Smooth muscle cell of the umbilical artery (primary cell): ENCODE measurements around the gene NUP210L. TPM values are rescaled to one million over a fixed set of nuclear protein-coding genes. Genes with fewer than 3 reads are reported as not detected.

Experiments
- total RNA-seq: library from RNA; depleted of rRNA; stranded (reverse); fragments of >200 nt; gene quantifications from 2 replicates; pipeline ENCODE4 v1.2.3, GENCODE V29; 2014

The NUP210L gene
- total RNA-seq: under 0.01 and 0.05 TPM in 2 replicates

DNA sequence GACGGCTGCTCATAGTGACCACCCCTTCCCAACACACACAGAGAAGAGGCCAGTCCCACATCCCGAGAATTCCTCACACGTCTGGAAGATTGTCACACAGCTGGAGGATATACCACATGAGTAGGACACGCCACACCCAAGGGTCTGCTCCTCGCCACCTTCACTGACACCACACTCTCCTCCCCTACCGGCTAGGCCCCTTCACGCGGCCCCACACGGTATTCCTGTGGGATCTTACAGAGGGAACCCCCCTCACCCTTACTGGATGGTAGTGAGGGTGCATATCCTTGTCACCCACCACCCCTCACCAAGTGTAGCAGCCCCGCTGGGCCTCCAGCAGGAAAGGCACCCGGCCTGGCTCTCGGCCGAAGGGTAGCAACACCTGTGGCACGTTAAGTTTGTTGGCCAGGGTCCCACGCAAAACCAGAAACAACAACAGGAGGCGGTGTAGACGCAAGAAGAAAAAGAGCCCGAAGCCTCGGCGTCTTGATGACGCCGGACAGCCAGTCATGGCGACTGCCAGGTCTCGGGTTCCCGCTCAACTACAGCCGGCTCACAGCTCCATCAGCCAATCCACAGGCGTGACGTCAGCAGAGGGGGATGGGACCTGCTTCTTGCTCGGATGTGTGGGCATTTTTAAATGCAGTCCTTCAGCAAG lies at the start of gene NUP210L:
Gene NUP210L (minus strand): TSS at position 540 of the 658 bp plus-strand sequence.

GRCh38 chr1:154191990-154192461 lies 37.2 kb upstream of the NUP210L start, which contains the start of gene TPM3:
Gene TPM3 (minus strand): TSS chr1:154192100. CDS start chr1:154192018, 82 bp downstream.

DNA sequence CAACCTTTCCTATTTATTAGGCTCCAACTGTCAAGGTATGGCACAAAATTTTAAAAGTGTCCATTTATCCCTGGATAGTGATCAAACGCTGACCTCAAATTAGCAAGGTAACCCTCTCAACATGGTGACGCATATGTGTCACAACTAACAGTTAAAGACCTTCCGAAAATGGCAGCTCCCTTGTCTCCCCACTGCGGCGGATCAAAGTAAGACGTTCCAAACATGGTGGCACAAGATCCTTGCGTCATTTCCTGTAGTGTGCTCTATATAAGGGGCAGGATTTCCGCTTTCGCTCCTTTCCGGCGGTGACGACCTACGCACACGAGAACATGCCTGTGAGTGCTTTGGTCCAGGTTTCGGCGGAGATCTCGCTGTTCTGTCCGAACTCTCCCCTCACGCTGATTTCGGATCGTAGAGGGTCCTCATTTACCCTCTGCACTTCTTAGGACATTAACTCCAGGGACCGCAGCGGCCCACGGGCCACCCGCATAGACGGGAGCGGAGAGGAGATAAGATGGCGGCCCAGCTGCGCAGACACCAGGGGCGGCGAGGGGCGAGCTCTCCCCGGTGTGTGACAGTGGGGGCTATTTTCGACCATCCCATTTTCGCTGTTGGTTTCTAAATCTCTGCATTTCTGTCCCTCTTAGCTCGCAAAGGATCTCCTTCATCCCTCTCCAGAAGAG lies 164.3 kb downstream of the NUP210L start, which contains the start of gene RPS27:
Gene RPS27 (plus strand): TSS at position 295 of the 683 bp plus-strand sequence. CDS start 35 bp downstream, at position 330.

DNA sequence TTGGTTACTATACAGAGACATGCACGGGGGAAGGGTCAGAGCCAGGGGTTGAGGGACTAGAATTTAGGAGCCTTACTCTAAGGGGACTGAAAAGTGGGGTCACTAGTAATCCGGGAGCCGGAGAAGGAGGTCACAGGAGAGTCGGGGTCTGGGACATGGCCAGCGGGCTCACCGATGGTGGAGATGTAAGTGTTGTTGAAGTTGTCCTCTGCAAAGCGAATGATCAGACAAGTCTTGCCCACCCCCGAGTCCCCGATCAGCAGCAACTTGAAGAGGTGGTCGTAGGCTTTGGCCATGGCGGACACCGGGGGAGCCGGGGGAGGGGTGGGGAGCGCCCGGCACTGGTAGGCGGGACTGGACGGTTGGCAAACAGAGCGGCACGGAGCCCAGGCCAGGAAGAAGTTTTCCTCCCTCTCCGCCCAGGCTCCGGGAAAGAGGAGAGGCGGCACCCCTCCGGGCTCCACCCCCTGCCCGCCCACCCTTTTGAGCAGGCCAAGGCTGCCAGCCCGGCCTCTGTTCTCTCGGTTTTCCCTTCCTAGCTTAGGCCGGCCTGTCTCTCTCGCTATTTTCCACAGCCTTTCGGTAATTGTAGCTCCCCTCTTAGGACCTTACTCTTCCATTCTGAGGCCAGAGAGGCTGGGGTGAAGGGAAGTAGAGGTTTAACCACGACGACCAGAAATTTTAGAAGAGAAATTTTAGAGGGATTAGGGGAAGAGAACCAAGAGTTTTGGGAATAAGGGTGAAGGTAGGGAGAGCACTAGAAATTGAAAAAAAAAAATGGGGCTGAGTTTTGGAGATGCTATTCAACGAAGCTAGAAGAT lies 168.7 kb downstream of the NUP210L start, which contains the start of gene RAB13:
Gene RAB13 (minus strand): TSS at position 399 of the 821 bp plus-strand sequence. CDS start 103 bp downstream, at position 296.

DNA sequence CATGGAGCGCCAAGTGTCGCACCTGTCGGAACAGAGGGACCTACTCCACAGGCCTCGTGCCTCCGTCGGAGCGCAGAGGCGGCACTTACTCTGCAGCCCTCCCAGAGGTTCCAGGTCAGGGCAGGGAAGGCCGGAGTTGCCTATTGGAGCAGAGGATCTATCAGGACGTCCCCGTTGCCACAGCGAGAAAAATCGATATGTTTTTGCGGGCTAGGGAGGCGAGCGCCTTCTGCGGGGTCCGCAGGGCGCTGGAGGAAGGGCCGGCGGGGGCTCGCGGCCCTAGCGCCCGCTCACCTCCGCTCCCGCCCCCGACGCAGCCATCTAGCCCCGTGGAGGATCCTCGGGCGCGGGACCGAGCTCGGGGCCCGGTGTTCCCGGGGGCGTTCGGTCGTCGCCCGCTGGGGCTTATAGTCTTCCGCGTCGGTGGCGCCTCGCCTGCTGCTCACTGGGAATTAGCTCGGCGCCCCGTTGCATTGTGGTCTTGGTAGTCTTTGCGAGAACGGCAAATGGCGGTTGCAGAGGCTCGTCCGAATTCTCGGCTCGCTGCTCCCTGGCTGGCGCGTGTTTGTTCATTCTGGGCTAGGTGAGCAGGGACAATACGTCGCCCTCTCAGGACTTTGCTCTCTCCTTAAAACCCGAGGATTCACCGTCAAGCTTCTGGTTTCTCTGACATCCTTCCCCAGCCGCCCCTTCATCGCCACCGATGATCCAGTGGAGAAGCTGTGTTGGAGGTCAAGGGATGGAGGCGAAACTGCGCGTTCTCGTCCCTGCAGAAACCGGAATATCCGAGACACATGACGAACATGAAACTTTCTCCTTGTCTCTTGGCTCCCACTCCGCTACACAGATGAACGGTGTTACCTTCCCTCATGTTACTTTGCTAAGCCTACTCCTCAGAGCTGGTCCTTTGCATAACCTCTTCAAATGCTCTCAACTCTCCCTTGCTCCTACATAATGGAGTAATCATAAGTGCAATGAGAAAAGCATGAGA lies 177.3 kb downstream of the NUP210L start, which contains the start of gene JTB:
Gene JTB (minus strand): TSS at position 425 of the 991 bp plus-strand sequence. CDS start 422 bp downstream, at position 3.

DNA sequence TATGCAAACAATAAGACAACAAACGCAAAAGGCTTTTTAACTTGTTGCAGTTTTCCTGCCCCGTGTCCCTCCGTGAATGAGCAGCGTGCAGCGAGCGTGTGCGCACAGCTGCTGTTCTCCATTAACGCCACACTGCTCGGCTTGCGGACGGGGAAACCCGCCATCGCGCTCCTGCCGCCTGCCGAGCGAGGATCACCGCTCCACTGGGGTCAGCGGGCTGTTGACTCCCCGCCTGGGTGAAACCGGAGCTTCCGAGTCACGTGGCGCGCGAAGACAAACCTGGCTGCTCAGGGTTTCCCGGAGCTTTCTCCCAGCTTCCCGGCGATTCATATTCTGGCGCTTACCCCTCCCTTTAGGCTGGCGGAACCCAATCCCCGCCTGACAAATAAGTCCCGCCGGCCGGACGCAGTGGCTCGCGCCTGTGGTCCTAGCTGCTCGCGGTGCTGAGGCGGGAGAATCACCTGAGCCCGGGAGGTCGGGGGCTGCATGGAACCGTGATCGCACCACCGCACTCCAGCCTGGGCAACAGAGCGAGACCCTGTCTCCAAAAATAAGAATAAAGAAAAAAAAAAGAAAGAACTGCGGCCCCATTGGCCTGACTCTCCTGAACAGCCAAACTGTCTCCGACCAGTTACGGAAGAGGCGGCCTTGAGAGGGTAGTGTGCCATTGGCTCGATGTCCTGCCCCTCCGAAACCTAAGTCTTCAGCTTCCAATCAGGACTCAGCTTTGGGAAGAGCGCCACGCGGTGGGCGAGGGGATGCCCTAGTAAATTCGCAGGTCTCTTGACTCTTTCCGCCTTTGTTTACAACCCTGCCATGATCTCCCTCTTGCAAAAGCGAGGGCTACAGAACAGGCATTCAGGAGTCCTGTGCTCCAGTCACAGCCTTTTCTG lies 187.5 kb downstream of the NUP210L start, which contains the start of gene CREB3L4:
Gene CREB3L4 (plus strand): TSS at position 796 of the 893 bp plus-strand sequence. CDS start 624 bp downstream, outside the sequence.

DNA sequence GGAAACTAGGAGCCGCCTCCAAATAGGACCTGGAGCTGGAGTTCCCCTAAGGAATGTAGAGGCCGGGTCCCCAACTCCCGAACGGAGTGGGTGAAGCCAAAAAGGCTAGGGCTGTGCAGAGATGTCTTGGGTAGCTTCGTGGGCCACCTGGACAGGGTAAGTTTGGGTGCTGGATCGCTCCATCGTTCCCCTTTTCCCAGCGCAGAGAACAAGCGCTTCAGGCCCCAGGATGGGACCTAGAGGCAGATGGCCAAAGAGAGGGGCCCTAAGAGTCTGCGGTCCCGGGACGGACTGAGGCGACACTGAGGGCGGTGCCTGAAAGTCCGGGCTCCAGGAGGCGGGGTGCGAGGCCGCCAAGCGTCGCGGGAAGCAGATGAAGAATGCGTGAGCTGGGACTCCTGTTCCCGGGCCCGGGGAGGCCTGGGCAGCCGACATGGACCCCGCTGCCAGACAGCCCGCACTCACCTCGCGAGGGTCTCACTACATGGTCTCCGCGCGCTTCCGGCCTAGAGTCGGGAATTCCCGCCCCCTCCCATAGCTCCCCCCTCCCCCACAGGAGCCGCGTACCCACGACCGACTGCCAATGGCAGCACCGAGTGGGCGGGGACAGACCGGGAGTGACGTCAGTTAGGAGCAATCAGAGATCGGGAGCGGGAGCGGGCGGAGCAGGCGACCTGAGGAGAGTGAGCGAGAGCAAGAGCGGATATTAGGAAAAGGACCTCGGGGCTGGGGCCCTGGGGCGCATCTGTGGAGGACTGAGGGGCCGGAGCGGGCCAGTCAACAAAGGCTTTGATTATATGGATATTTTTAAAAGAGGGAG lies 191.6 kb downstream of the NUP210L start, which contains the start of gene SLC39A1:
Gene SLC39A1 (minus strand): TSS at position 508 of the 820 bp plus-strand sequence. CDS start 822 bp downstream, outside the sequence.

DNA sequence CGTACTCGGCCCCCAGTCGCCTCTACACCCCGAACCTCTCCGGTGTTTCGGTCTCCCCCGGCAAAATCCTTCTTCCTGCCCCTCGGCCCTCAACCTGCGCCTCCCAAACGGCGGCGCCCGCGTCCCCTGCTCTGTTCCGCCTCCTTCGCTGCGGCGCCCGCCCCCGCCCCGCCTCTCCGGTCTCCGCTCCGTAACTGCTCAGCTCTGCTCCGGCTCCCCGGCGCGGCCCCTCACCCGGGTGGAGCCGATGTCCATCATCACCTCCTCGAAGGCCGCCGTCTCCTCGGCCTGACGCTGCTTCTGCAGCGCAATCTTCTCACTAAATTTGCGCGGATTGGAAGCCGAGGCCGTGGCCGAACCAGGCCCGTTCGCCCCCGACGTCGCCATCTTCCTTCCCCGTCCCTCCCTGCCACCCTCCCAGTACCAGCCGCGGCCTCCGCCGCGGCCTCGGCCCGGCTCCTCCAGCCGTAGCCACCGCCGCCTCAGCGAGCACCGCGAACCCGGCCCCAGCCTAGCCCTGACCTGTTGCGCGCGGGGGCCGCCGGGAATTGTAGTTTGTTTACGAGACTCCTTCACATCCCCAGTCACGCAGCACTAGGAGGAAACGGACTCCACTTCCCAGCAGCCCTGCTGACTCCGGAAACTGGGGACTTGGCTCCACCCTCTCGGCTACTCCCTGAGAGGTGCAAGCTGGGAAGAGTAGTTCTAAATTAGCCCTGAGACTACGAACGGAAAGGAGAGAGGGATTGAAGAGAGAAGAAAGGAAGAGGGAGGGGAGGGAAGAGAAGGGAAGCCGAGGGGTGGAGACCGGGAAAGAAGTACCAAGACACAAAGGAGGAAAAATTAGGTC lies 196.5 kb downstream of the NUP210L start, which contains the start of gene CRTC2:
Gene CRTC2 (minus strand): TSS at position 502 of the 850 bp plus-strand sequence. CDS start 115 bp downstream, at position 387.

GRCh38 chr1:153946622-153947241 lies 208.1 kb downstream of the NUP210L start, which contains the start of gene DENND4B:
Gene DENND4B (minus strand): TSS chr1:153946718. CDS start chr1:153944374, 2,344 bp downstream.

Other genes with a start within 250 kb of the NUP210L start
- 3.6 and 8.0 TPM in 2 replicates for gene GATAD2B, start 232.1 kb downstream of the NUP210L start, total RNA-seq
- 24.3 and 37.8 TPM in 2 replicates for gene DENND4B, start 208.4 kb downstream of the NUP210L start, total RNA-seq
- gene CRTC2, start 196.5 kb downstream of the NUP210L start, total RNA-seq: 3.9 and 5.4 TPM in 2 replicates
- 112 and 126 TPM in 2 replicates for gene SLC39A1, start 191.5 kb downstream of the NUP210L start, total RNA-seq
- 4.8 and 5.6 TPM in 2 replicates for gene CREB3L4, start 187.2 kb downstream of the NUP210L start, total RNA-seq
- 106 and 178 TPM in 2 replicates for gene JTB, start 177.4 kb downstream of the NUP210L start, total RNA-seq
- 86.1 and 104 TPM in 2 replicates for gene RAB13, start 168.7 kb downstream of the NUP210L start, total RNA-seq
- 272 and 781 TPM in 2 replicates for gene RPS27, start 164.3 kb downstream of the NUP210L start, total RNA-seq
- 382 and 1,181 TPM in 2 replicates for gene TPM3, start 37.0 kb upstream of the NUP210L start, total RNA-seq
- gene CFAP141, start 51.3 kb upstream of the NUP210L start, total RNA-seq: not detected in 2 replicates
- gene UBAP2L, start 65.9 kb upstream of the NUP210L start, total RNA-seq: 46.3 and 122 TPM in 2 replicates
- 68.2 and 117 TPM in 2 replicates for gene HAX1, start 117.6 kb upstream of the NUP210L start, total RNA-seq
- 0.05 TPM in 1 of 2 replicates, not detected in the other for gene AQP10, start 166.0 kb upstream of the NUP210L start, total RNA-seq
- gene ATP8B2, start 170.5 kb upstream of the NUP210L start, total RNA-seq: 144 and 176 TPM in 2 replicates